GM12891 (cell line): ENCODE measurements around the gene RPS24.
"Not testable (repeated sequence)": the region's sequence is repeated elsewhere in the genome, so short reads cannot be mapped to it uniquely, and the experiment has no call there.

Experiments used
- DNase-seq: peaks from one replicate; pipeline ENCODE4 v3.0.0; 2011; ENCODE audit warnings: low spot score; ENCODE audit not compliant: insufficient read length
- FAIRE-seq: peaks from 2 replicates; lab custom pipeline; 2011; peaks lifted over from hg19 to GRCh38; lab: Jason Lieb, UNC
- PAX5 ChIP-seq: IDR thresholded peaks from 2 replicates; pipeline ENCODE4 v1.6.1; 2011; ENCODE audit warnings: low read length, moderate library complexity, mild to moderate bottlenecking; ENCODE audit not compliant: insufficient read depth, severe bottlenecking
- POLR2A ChIP-seq: IDR thresholded peaks from 2 replicates; pipeline ENCODE4 v1.6.1; 2011; ENCODE audit warnings: low read depth, low read length, control low read depth
- POLR2AphosphoS5 ChIP-seq: IDR thresholded peaks from 2 replicates; pipeline ENCODE4 v1.6.1; 2011; ENCODE audit warnings: low read depth, low read length, control low read depth
- POU2F2 ChIP-seq: IDR thresholded peaks from 2 replicates; pipeline ENCODE4 v1.6.1; 2011; ENCODE audit warnings: low read depth, mild to moderate bottlenecking, control low read depth, low read length, moderate library complexity
- SPI1 ChIP-seq: IDR thresholded peaks from 2 replicates; pipeline ENCODE4 v1.6.1; 2011; ENCODE audit warnings: low read depth, low read length, control low read depth
- TAF1 ChIP-seq: IDR thresholded peaks from 2 replicates; pipeline ENCODE4 v1.6.1; 2011; ENCODE audit warnings: low read depth, low read length, control low read depth

The RPS24 gene

GRCh38 chr10:78066728-78067430, 33.2 kb downstream of the RPS24 start:
- TF ChIP-seq TAF1: no peak
- TF ChIP-seq PAX5: no peak
- TF ChIP-seq POLR2A: no peak
- no peak for TF ChIP-seq SPI1
- no peak for TF ChIP-seq POLR2AphosphoS5
- TF ChIP-seq POU2F2: no peak
- DNase-seq (no peak), FAIRE-seq (no peak)

- DNase-seq (no peak), FAIRE-seq (no peak)
- TF ChIP-seq POLR2A: no peak
- no peak for TF ChIP-seq SPI1
- TF ChIP-seq TAF1: no peak
- TF ChIP-seq PAX5: no peak
Measured at GRCh38 chr10:78069151-78069550, 35.5 kb downstream of the RPS24 start.

- not testable (repeated sequence) for DNase-seq, FAIRE-seq
Measured at GRCh38 chr10:78070064-78070463, 36.4 kb downstream of the RPS24 start.

- FAIRE-seq (no peak), DNase-seq (no peak)
- TF ChIP-seq POLR2A: no peak
Measured at GRCh38 chr10:78070726-78071125, 37.1 kb downstream of the RPS24 start.

- no peak for FAIRE-seq
Measured at GRCh38 chr10:78071140-78071856, 37.6 kb downstream of the RPS24 start.

GRCh38 chr10:78071857-78072179, 38.2 kb downstream of the RPS24 start:
- FAIRE-seq (no peak), DNase-seq (no peak)
- TF ChIP-seq POLR2AphosphoS5 (no peak), PAX5 (no peak), POLR2A (no peak), SPI1 (no peak), TAF1 (no peak)

More at GRCh38 chr10:78071140-78071856, 37.6 kb downstream of the RPS24 start:
- DNase-seq: no peak
- TF ChIP-seq POU2F2 (no peak), TAF1 (no peak), POLR2AphosphoS5 (no peak), PAX5 (no peak), POLR2A (no peak), SPI1 (no peak)

GRCh38 chr10:78072504-78072903, 38.8 kb downstream of the RPS24 start:
- FAIRE-seq (no peak), DNase-seq (no peak)
- TF ChIP-seq POU2F2 (no peak), POLR2AphosphoS5 (no peak), TAF1 (no peak), SPI1 (no peak), POLR2A (no peak), PAX5 (no peak)

GRCh38 chr10:78075806-78076205, 42.1 kb downstream of the RPS24 start:
- FAIRE-seq, DNase-seq: not testable (repeated sequence)

GRCh38 chr10:78078539-78079330, 45.1 kb downstream of the RPS24 start:
- TF ChIP-seq POLR2A: no peak
- TF ChIP-seq POLR2AphosphoS5: no peak
- TF ChIP-seq TAF1: no peak
- no peak for TF ChIP-seq POU2F2
- TF ChIP-seq SPI1: no peak
- TF ChIP-seq PAX5: no peak
- DNase-seq (no peak), FAIRE-seq (no peak)

GRCh38 chr10:78079411-78079810, 45.7 kb downstream of the RPS24 start:
- TF ChIP-seq POLR2A (no peak), POU2F2 (no peak), POLR2AphosphoS5 (no peak), SPI1 (no peak)
- DNase-seq (no peak), FAIRE-seq (no peak)

GRCh38 chr10:78081292-78081691, 47.6 kb downstream of the RPS24 start:
- TF ChIP-seq POU2F2: no peak
- no peak for TF ChIP-seq POLR2A
- no peak for FAIRE-seq

GRCh38 chr10:78082636-78083035, 49.0 kb downstream of the RPS24 start:
- no peak for TF ChIP-seq TAF1
- TF ChIP-seq POU2F2: no peak
- TF ChIP-seq SPI1: no peak
- TF ChIP-seq PAX5: no peak
- no peak for TF ChIP-seq POLR2AphosphoS5
- TF ChIP-seq POLR2A: no peak
- DNase-seq: no peak
- no peak for FAIRE-seq

More at GRCh38 chr10:78081292-78081691, 47.6 kb downstream of the RPS24 start:
- no peak for DNase-seq
